T47D (cell line): ENCODE data around the gene SIGLEC11.
"Not testable (repeated sequence)": the region's sequence is repeated elsewhere in the genome, so short reads cannot be mapped to it uniquely, and the experiment has no call there.

Experiments used
- DNase-seq, 2 experiments: peaks; one replicate each; pipeline versions ENCODE4 v3.0.0 to v3.0.0-alpha.2; 2011 to 2012; ENCODE audit warnings: low read depth in 1 of 2, low spot score in 1 of 2
- JUND ChIP-seq: IDR thresholded peaks from 2 replicates; pipeline ENCODE4 v1.6.1; 2012; ENCODE audit warnings: low read depth
- in situ Hi-C: cut with HindIII; loops from 2 replicates; pipeline ENCODE4 v1.10.0; 2016; ENCODE audit warnings: low sequenced_read_pairs, low pct_unique_long_range_greater_than_20kb

Gene SIGLEC11

GRCh38 chr19:49925486-49925885 lies 35.5 kb downstream of the SIGLEC11 start:
- in situ Hi-C loops, result no loop called here
- no peak for TF ChIP-seq JUND
- DNase-seq, result no peak

GRCh38 chr19:49924881-49925210 lies 36.1 kb downstream of the SIGLEC11 start:
- DNase-seq, in situ Hi-C loops: not testable (repeated sequence)

GRCh38 chr19:49924004-49924880 lies 36.7 kb downstream of the SIGLEC11 start:
- TF ChIP-seq JUND, result no peak
- in situ Hi-C loops, result no loop called here
- no peak for DNase-seq

- no peak for DNase-seq
- in situ Hi-C loops, result no loop called here
- TF ChIP-seq JUND, result no peak
Measured at GRCh38 chr19:49923055-49924003, 37.6 kb downstream of the SIGLEC11 start.

GRCh38 chr19:49921871-49922795 lies 38.8 kb downstream of the SIGLEC11 start:
- in situ Hi-C loops, result no loop called here
- no peak for DNase-seq
- no peak for TF ChIP-seq JUND

- TF ChIP-seq JUND, result no peak
- no peak for DNase-seq
- in situ Hi-C loops, result no loop called here
Measured at GRCh38 chr19:49920624-49921363, 40.2 kb downstream of the SIGLEC11 start.

GRCh38 chr19:49918089-49918488 lies 42.9 kb downstream of the SIGLEC11 start:
- TF ChIP-seq JUND, result no peak
- in situ Hi-C loops, result no loop called here
- DNase-seq, result no peak

GRCh38 chr19:49916839-49917733 lies 43.9 kb downstream of the SIGLEC11 start:
- in situ Hi-C loops, result no loop called here
- DNase-seq, result peak in 1 of 2 experiments; percentile 31

GRCh38 chr19:49915271-49915670 lies 45.7 kb downstream of the SIGLEC11 start:
- in situ Hi-C loops, result no loop called here
- DNase-seq, result no peak
- no peak for TF ChIP-seq JUND

More at GRCh38 chr19:49916839-49917733, 43.9 kb downstream of the SIGLEC11 start:
- no peak for TF ChIP-seq JUND

GRCh38 chr19:49913720-49914119 lies 47.3 kb downstream of the SIGLEC11 start:
- DNase-seq, result no peak
- no peak for TF ChIP-seq JUND
- in situ Hi-C loops, result no loop called here

- DNase-seq, result no peak
- in situ Hi-C loops, result no loop called here
- TF ChIP-seq JUND, result no peak
Measured at GRCh38 chr19:49912965-49913685, 47.8 kb downstream of the SIGLEC11 start.
